ENCODE measurements around the gene ADAMTS12.

GRCh38 chr5:33582417-33582816 is 309.4 kb downstream of the ADAMTS12 start:
- TF ChIP-seq EZH2 (IDR thresholded peaks at IDR 0.05; ENCODE audit: insufficient read depth, poor library complexity, severe bottlenecking) = no peak
- TF ChIP-seq EZH2phosphoT487 (IDR thresholded peaks at IDR 0.05; ENCODE audit: insufficient read depth, low read depth) = no peak

Measured in GM23248 (cell line).